GM03348 (cell line): ENCODE data around the gene TENM4.

Experiments used
- DNase-seq: peaks from one replicate; pipeline ENCODE4 v3.0.0; 2012; ENCODE audit warnings: low spot score

TENM4 gene

DNA sequence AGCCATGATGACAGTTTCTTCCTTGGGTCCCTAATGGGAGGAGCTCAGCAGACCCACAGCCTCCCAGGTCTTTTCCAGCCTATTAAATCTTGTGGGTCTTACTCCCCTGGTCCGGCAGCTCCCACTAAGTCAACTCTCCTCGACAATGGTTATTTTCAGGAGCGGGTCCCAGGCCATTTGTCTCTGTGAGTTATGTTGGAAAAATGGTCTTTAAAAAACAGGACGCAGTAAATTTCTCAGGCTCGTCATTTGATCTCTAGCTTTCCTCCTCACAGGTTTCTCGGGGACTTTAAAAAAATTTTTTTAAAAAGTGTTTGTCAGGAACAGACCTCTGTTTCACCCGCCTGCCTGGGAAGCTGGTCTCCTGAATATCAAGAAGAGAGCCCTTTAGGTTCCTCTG is 468.7 kb downstream of the TENM4 start:
- no peak for DNase-seq

- no peak for DNase-seq
Observed at GRCh38 chr11:78967811-78968210, 473.0 kb downstream of the TENM4 start.

DNA sequence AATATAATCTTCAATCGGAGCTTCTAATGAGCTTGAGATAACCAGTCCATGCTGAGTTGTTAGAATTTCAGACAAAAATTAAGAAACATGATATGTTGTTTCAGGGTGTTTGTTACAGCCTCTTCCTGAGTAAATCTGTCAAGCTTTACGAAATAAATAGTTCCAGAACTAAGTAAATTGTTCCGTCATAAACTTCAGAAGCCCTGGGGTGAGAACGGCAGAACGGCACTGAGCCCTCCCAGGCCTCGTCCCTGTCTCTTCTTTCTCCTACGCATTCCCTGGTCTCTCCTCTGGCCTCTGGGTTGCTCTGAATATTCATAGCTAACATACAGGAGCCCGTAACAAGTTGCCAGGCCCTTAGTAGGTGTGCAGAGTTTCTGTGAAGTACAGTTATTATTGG is 475.4 kb downstream of the TENM4 start:
- no peak for DNase-seq

GRCh38 chr11:78961937-78962701 is 478.7 kb downstream of the TENM4 start:
- peak; percentile 67 for DNase-seq

- peak; percentile 54 for DNase-seq
Observed at GRCh38 chr11:78961247-78961646, 479.6 kb downstream of the TENM4 start.

DNA sequence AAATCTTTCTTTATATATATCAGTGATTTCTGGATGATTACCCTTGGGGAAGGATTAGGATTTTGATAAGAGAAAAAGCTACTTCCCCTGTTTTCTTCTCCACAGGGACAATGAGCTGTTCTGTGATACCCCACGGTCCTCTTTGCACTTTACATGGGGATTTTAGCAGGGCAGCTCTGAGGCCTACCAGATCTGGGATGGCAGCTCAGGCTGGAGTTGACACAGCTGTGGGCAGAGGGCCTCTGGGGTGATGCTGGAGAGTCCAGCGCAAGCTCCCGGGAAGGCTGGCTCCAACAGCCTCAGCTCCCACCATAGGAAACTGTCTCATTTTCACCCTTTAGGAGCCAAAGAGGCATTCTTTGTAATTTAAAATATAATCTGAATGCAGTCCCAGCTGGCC is 482.4 kb downstream of the TENM4 start:
- DNase-seq = no peak

DNA sequence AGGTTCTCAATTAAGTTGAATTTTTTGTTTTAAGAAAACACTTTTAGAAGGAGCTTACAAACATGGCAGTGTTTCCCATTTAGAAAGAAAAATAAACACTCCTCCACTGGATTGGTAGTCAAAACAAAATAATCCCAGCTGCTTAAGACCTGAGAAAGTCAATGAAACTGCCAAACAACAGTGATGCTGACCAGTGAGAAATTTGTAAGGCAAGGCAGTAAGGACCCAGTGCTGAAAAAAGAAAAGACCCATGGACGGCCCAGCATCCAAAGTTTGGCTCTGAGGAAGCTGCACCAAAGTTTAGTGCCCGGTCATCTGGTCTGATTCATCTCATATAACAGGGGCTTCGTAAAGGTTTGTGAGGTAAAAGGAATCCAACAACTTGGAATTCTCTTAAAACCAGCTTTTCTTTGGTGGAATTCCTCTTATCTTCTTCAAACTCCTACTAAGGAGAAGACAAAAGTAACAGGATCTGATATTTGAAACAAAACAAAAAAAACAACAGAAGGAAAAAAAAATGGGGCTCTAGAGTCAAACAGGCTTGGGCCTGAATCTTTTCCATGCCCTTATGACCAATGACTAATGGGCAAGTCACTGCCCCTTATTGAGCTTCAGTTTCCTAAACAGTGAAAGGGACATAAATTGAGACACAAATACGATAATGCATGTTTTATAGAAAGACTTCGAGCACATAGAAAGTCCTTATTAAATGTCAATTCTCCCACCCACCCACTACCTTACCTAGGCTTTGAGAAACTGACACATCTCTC is 483.2 kb downstream of the TENM4 start:
- DNase-seq = peak; percentile 27

- no peak for DNase-seq
Observed at GRCh38 chr11:78954696-78955095, 486.1 kb downstream of the TENM4 start.

- no peak for DNase-seq
Observed at GRCh38 chr11:78954261-78954660, 486.6 kb downstream of the TENM4 start.

GRCh38 chr11:78952890-78953289 is 487.9 kb downstream of the TENM4 start:
- DNase-seq = no peak

DNA sequence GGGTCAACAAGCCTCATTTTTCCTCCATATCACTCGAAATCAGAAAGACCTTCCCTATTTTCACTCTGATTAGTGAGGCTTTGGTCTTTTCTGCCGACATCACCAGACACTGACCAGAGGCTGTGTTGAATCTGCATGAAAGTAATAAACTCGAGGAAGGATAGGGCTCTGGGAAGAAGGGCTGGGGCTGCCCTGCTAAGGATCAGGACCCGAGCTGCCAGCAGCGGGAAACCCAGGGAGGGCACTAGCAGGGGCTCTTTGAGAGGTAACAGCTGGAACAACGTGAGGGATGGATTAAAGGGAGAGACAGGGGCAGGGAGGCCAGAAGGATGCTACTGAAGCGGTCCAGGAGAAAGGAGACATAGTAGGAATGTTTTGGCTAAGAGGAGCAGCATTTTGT is 488.7 kb downstream of the TENM4 start:
- DNase-seq = no peak

- DNase-seq = no peak
Observed at GRCh38 chr11:78949976-78950690, 490.7 kb downstream of the TENM4 start.

DNA sequence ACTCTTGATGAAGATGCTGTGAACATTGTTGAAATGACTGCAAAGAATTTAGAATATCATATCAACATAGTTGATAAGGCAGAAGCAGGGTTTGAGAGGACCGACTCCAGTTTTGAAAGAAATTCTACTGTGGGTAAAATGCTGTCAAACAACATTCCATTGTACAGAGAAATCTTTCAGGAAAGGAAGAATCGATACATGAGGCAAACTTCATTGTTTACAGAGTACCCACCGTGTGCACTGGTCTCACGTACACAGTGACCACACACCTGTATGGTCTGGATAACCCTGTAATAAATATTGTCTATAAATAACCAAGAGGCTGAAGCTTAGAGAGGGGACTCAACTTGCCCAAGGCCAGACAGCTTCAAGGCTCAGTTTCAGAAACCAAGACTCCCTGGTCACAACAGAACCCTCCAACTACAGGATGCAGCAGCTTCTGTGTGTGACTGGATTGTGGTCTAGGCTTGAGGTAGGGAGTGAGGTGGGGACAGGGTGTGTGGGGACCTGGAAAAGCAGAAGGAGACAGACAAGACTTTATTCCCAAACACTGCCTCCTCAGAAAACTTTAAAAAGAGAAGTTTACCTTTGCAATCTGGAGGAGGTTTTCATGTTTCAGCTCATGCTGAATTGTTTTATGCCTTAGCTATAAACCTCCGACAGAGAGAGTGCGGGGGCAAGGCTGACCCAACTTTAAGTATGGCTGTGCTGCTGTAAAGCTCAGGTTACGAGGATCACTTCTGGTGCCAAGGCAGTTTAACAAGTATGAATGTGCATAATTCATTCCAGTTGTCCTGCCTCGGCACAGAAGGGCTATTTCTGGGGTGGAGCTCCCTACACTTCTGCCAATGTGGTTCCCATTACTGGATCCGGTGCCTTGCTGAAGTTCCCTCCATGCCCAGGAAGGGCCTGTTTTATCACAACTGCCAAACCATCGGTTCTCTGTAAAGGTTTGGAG is 493.6 kb downstream of the TENM4 start:
- DNase-seq = peak; percentile 55

DNA sequence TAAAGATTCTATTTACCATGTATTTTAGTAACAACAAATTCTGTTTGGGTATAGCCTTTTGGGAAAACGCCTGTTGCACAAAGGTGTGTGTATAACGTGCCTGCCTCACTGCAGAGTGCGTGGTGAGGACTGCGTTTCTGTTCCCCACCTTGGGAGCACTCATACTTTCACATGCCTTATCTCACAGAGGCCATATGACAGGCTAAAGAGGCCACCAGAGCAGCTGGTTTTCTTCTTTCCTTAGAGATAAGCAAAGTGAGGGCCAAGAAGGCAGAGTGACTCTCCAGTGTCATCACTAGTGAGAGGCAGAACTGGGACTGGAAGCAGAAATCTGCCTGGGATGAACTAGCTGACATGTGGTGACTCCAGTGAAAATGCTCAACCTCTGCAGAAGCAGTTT is 497.0 kb downstream of the TENM4 start:
- DNase-seq = no peak

DNA sequence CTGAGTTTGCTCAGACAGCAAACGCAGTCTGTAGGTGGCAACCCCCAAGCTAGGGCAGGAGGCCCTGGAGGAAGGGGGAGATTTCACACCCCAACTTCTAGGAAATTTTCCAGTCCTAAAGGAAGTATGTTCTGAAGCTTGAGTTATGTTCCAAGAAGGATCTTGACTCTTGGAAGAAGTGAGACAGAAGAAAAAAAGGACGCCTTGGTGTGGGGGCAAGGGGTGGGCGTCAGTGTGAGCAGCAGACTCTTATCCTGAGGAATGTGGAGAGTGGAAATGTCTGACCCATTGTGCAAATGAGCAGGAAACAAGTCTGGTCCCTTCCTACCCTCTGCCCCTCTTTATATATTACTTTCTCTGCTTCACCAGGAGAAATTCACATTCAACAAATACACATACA is 497.7 kb downstream of the TENM4 start:
- DNase-seq = no peak

DNA sequence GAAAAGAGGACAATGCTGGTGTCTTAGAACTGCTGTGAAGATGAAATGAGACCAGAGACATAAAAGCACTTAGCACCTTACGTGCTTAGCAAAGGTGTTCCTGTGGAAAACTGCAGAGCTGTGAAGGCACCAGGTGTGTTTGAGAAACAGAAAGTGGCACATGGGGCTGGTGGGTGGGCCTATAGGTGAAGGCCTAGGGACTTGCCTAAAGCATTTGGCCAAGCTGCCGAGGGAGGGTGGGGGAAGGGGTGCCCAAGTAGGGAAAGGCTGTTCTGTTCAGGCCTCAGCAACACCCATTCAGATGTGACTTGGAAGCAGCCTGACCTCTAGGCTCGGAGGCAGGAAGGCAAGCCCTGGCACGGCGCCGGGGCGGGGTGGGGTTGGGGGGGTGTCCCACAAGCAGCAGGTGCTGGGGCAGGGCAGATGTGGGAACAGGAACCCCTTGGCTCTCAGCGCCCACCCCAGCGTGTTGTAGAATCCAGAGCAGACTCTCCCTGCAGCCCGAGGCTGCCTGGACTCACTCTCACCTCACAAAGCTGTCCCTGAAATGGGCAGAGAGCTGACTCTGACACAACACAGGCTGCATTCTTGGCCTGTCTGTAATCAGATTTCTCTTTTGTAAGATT is 499.5 kb downstream of the TENM4 start:
- DNase-seq = no peak

GRCh38 chr11:78940500-78941225 is 500.2 kb downstream of the TENM4 start:
- DNase-seq = no peak

DNA sequence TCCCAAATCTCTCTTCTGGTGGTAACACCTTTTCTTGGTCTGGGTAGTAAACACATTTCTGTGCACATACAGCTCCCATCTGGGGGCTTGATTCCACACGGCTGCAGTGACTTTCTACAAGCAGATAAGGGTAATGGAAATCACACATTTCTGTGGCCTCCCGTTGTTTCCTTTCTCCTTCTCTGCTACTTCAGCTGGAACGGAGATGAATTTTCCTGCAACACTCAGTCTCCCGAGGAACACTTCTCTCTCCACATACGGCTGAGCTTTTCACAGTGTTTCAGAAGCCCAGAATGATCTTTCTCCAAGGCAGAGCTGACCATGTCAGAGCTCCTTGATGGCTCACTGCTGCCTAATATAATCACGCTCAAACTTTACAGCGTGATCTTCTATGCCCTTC is 501.9 kb downstream of the TENM4 start:
- DNase-seq = no peak

DNA sequence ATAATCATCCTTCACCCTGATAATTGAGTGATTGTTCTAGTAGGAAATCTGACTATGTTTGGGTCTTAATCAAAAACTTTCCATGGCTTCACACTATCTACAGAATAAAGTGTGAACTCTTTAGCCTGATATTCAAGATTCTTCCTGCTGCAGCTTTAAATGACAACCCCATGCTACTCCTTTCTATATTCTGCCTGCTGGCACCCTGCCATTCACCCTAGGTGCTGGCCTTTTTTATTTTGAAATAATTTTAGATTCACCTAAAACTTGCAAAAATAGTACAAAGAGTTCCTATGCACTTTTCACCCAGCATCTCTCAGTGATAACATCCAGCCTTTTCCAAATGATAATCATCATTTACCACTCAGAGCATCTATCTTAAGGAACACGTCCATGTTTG is 502.8 kb downstream of the TENM4 start:
- no peak for DNase-seq

GRCh38 chr11:78935398-78936068 is 505.3 kb downstream of the TENM4 start:
- no peak for DNase-seq
